Right lobe of liver (tissue), 4 donors: ENCODE measurements around the gene IGFALS.
A peak's percentile ranks its signal among the peaks of the same experiment; 100 is the strongest.

Experiments used
- POLR2A ChIP-seq: fragments of 450-650 bp; IDR thresholded peaks from one replicate; pipeline ENCODE4 v1.6.1; 2017; ENCODE audit warnings: antibody characterized with exemption, mild to moderate bottlenecking
- TF ChIP-seq, protein P1 (sequence below), 4 donors: fragments of 200-600 bp in 3 of 4; fragments of 450-650 bp in 1 of 4; IDR thresholded peaks; one replicate each; pipeline versions ENCODE4 v1.5.1 to v1.8.0; 2016 to 2022; ENCODE audit warnings: antibody characterized with exemption in 4 of 4, mild to moderate bottlenecking in 2 of 4
- donor health status: DM: no; HTN: no; CAD: no.
- donor health status: DM: no; HTN: no; CAD: no.
- donor health status: DM: no; HTN: yes; CAD: no.

- TF ChIP-seq, protein P1, sequence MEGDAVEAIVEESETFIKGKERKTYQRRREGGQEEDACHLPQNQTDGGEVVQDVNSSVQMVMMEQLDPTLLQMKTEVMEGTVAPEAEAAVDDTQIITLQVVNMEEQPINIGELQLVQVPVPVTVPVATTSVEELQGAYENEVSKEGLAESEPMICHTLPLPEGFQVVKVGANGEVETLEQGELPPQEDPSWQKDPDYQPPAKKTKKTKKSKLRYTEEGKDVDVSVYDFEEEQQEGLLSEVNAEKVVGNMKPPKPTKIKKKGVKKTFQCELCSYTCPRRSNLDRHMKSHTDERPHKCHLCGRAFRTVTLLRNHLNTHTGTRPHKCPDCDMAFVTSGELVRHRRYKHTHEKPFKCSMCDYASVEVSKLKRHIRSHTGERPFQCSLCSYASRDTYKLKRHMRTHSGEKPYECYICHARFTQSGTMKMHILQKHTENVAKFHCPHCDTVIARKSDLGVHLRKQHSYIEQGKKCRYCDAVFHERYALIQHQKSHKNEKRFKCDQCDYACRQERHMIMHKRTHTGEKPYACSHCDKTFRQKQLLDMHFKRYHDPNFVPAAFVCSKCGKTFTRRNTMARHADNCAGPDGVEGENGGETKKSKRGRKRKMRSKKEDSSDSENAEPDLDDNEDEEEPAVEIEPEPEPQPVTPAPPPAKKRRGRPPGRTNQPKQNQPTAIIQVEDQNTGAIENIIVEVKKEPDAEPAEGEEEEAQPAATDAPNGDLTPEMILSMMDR (IDR thresholded peaks at IDR 0.05), result no peak
- TF ChIP-seq POLR2A, result peak; percentile 2
Measured at GRCh38 chr16:1777375-1778199, 15.9 kb downstream of the IGFALS start.
